K562 (cell line): ENCODE results near the gene ODAD3. TPM values are rescaled to one million over a fixed set of nuclear protein-coding genes. Genes with fewer than 3 reads are reported as not detected.

Experiments used
- ARID2 ChIP-seq: fragments of 450-650 bp; IDR thresholded peaks from 2 replicates; pipeline ENCODE4 v1.6.1; 2017; ENCODE audit warnings: antibody characterized with exemption, mild to moderate bottlenecking
- BCL6 ChIP-seq: fragments of 250-450 bp; sonication (Bioruptor Pico); IDR thresholded peaks from 2 replicates; pipeline ENCODE4 v1.4.0; 2020
- CAMTA2 ChIP-seq: fragments of 250-450 bp; sonication (Bioruptor Pico); conservative IDR thresholded peaks from 2 replicates; pipeline ENCODE4 v1.5.1; 2022
- CSDE1 ChIP-seq, 2 experiments: fragments of 450-650 bp; IDR thresholded peaks; 2 replicates each; pipeline ENCODE4 v1.6.1; 2016; ENCODE audit warnings: mild to moderate bottlenecking in 1 of 2
- ELF1 ChIP-seq: fragments of 200-800 bp; sonication (Bioruptor generic); IDR thresholded peaks from 2 replicates; pipeline ENCODE4 v1.6.1; 2016; ENCODE audit warnings: missing genetic modification characterization, missing compliant biosample characterization
- FOXA3 ChIP-seq, 2 experiments: fragments of 450-650 bp in 1 of 2; sonication (generic) in 1 of 2; formaldehyde crosslinking; IDR thresholded peaks in 1 of 2; conservative IDR thresholded peaks in 1 of 2; 2 replicates each; pipeline versions ENCODE4 v1.4.0 to v1.8.0; 2020 to 2022; ENCODE audit warnings: mild to moderate bottlenecking in 2 of 2, missing genetic modification reagents in 1 of 2
- GATA2 ChIP-seq: sonication (generic); formaldehyde crosslinking; IDR thresholded peaks from 2 replicates; pipeline ENCODE4 v1.4.0; 2020; ENCODE audit warnings: mild to moderate bottlenecking, missing genetic modification reagents
- GTF2A2 ChIP-seq: IDR thresholded peaks from 2 replicates; pipeline ENCODE4 v1.6.1; 2016; ENCODE audit warnings: mild to moderate bottlenecking, missing genetic modification characterization, missing compliant biosample characterization
- NEUROD1 ChIP-seq: fragments of 150-350 bp; IDR thresholded peaks from 2 replicates; pipeline ENCODE4 v1.6.1; 2014; ENCODE audit warnings: borderline replicate concordance, low read length, low read depth; ENCODE audit not compliant: partially characterized antibody
- NFIX ChIP-seq: fragments of 250-450 bp; sonication (Bioruptor Pico); IDR thresholded peaks from 2 replicates; pipeline ENCODE4 v1.4.0; 2020; ENCODE audit warnings: low read depth, mild to moderate bottlenecking, moderate library complexity
- SAFB2 ChIP-seq: fragments of 200-400 bp; formaldehyde crosslinking; IDR thresholded peaks from 2 replicates; pipeline ENCODE4 v1.6.1; 2018; ENCODE audit warnings: borderline replicate concordance, low read length, low read depth, moderate library complexity; ENCODE audit not compliant: severe bottlenecking
- SETDB1 ChIP-seq: IDR thresholded peaks from one replicate; pipeline ENCODE4 v1.6.1; 2012; ENCODE audit warnings: low read length, control low read depth, inconsistent platforms
- SMAD1 ChIP-seq: fragments of 150-350 bp; IDR thresholded peaks from 2 replicates; pipeline ENCODE4 v1.6.1; 2014; ENCODE audit warnings: low read length, low read depth; ENCODE audit not compliant: partially characterized antibody
- SRSF3 ChIP-seq: fragments of 200-400 bp; formaldehyde crosslinking; IDR thresholded peaks from 2 replicates; pipeline ENCODE4 v1.6.1; 2016; ENCODE audit warnings: mild to moderate bottlenecking, low read length, moderate library complexity; ENCODE audit not compliant: insufficient read depth
- TAF7 ChIP-seq: fragments of 450-650 bp; IDR thresholded peaks from 2 replicates; pipeline ENCODE4 v1.6.1; 2016; ENCODE audit warnings: missing genetic modification characterization, missing compliant biosample characterization
- XRCC3 ChIP-seq: fragments of 450-650 bp; IDR thresholded peaks from 2 replicates; pipeline ENCODE4 v1.6.1; 2017; ENCODE audit warnings: mild to moderate bottlenecking, moderate library complexity
- ZBED1 ChIP-seq: IDR thresholded peaks from 2 replicates; pipeline ENCODE4 v1.6.1; 2014
- ZNF445 ChIP-seq: fragments of 250-450 bp; sonication (Bioruptor Pico); IDR thresholded peaks from 2 replicates; pipeline ENCODE4 v1.4.0; 2020; ENCODE audit warnings: low read depth, mild to moderate bottlenecking, moderate library complexity
- polyA plus RNA-seq, 8 experiments: library from polyadenylated mRNA; depleted of rRNA in 4 of 8; stranded (reverse) in 5 of 8; unstranded in 3 of 8; fragments of >200 nt; fragmentation: Nextera tagmentation in 2 of 8; fragmentation: Illumina TruSeq in 1 of 8; extraction: Ambion mirVana in 2 of 8; extraction: Trizol in 1 of 8; gene quantifications; 2 replicates each; pipeline versions ENCODE4 v1.2.1 to v1.2.3, GENCODE V29; 2011 to 2014; ENCODE audit warnings: inconsistent platforms in 1 of 8, missing spikeins in 1 of 8
- total RNA-seq, 7 experiments: library from RNA; depleted of rRNA in 6 of 7; stranded (reverse); fragments of >200 nt in 6 of 7; fragmentation: Illumina TruSeq in 2 of 7; extraction: Trizol in 2 of 7; gene quantifications; 2 replicates each; pipeline versions ENCODE4 v1.2.1 to v1.2.3, GENCODE V29; 2011 to 2021; ENCODE audit warnings: low replicate concordance in 1 of 7
- TF ChIP-seq, protein P1 (sequence below), 2 experiments: fragments of 150-350 bp in 1 of 2; IDR thresholded peaks; 2 replicates each; pipeline ENCODE4 v1.6.1; 2012 to 2016; ENCODE audit warnings: low read depth in 2 of 2, low read length in 2 of 2, mild to moderate bottlenecking in 1 of 2, moderate library complexity in 1 of 2
- TF ChIP-seq, protein P2 (sequence below), 2 experiments: fragments of 450-650 bp in 1 of 2; IDR thresholded peaks; 2 replicates each; pipeline ENCODE4 v1.6.1; 2011 to 2017; ENCODE audit warnings: low read depth in 2 of 2, antibody characterized with exemption in 1 of 2, borderline replicate concordance in 1 of 2, low read length in 1 of 2, mild to moderate bottlenecking in 1 of 2, mixed read lengths in 1 of 2; ENCODE audit not compliant: control insufficient read depth in 1 of 2
- TF ChIP-seq, protein P3 (sequence below): fragments of 450-650 bp; IDR thresholded peaks from 2 replicates; pipeline ENCODE4 v1.6.1; 2014; ENCODE audit warnings: low read depth, mild to moderate bottlenecking, moderate library complexity, borderline replicate concordance

ODAD3 gene
- total and polyA plus RNA-seq, 9 of the 15 experiments (the other 6 are each of a cell fraction or from before 2014, with no cell fraction given) = 0.07 to 0.72 (median 0.14) TPM; not detected in 2

DNA sequence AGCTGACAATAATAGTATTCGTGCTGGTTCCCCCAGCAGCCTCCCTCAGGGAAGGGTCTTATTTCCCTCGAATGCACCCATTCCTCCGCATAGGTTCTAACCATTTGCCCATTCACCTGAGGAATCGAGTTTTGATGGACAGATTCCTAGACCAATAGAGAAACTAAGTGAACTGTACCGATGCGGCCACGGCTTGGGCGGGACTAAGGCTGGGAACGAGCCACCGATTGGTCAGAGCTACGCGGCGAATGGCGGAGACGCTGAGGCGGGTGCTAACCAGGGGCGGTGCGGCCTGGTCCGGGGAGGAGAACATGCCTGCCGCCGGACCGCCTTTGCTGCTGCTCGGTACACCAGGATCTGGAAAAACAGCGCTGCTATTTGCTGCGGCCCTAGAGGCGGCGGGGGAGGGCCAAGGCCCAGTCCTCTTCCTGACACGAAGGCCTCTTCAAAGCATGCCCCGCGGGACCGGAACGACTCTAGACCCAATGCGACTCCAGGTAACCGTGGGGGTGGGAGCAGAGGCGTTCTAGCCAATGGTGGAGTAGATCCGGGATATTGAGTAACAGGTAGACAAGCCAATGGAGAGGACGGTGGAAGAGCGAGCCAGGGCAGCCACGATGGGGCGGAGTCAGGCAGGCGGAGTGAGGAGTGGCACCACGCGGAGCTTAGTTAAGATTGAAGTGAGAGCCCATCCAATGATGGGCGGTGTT lies 60.3 kb downstream of the ODAD3 start, which contains the start of gene SWSAP1 (continued):
- TF ChIP-seq, protein P1, sequence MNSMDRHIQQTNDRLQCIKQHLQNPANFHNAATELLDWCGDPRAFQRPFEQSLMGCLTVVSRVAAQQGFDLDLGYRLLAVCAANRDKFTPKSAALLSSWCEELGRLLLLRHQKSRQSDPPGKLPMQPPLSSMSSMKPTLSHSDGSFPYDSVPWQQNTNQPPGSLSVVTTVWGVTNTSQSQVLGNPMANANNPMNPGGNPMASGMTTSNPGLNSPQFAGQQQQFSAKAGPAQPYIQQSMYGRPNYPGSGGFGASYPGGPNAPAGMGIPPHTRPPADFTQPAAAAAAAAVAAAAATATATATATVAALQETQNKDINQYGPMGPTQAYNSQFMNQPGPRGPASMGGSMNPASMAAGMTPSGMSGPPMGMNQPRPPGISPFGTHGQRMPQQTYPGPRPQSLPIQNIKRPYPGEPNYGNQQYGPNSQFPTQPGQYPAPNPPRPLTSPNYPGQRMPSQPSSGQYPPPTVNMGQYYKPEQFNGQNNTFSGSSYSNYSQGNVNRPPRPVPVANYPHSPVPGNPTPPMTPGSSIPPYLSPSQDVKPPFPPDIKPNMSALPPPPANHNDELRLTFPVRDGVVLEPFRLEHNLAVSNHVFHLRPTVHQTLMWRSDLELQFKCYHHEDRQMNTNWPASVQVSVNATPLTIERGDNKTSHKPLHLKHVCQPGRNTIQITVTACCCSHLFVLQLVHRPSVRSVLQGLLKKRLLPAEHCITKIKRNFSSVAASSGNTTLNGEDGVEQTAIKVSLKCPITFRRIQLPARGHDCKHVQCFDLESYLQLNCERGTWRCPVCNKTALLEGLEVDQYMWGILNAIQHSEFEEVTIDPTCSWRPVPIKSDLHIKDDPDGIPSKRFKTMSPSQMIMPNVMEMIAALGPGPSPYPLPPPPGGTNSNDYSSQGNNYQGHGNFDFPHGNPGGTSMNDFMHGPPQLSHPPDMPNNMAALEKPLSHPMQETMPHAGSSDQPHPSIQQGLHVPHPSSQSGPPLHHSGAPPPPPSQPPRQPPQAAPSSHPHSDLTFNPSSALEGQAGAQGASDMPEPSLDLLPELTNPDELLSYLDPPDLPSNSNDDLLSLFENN (IDR thresholded peaks at IDR 0.05; ENCODE audit: low read depth in 2 of 2, low read length in 2 of 2) = peak in 1 of 2 experiments; percentile 20; a peak in 1 of 4 replicates
- TF ChIP-seq XRCC3 = no peak
- no peak for TF ChIP-seq CAMTA2
- TF ChIP-seq, protein P2, sequence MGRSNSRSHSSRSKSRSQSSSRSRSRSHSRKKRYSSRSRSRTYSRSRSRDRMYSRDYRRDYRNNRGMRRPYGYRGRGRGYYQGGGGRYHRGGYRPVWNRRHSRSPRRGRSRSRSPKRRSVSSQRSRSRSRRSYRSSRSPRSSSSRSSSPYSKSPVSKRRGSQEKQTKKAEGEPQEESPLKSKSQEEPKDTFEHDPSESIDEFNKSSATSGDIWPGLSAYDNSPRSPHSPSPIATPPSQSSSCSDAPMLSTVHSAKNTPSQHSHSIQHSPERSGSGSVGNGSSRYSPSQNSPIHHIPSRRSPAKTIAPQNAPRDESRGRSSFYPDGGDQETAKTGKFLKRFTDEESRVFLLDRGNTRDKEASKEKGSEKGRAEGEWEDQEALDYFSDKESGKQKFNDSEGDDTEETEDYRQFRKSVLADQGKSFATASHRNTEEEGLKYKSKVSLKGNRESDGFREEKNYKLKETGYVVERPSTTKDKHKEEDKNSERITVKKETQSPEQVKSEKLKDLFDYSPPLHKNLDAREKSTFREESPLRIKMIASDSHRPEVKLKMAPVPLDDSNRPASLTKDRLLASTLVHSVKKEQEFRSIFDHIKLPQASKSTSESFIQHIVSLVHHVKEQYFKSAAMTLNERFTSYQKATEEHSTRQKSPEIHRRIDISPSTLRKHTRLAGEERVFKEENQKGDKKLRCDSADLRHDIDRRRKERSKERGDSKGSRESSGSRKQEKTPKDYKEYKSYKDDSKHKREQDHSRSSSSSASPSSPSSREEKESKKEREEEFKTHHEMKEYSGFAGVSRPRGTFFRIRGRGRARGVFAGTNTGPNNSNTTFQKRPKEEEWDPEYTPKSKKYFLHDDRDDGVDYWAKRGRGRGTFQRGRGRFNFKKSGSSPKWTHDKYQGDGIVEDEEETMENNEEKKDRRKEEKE (IDR thresholded peaks at IDR 0.05; ENCODE audit: borderline replicate concordance in 1 of 2, control insufficient read depth in 1 of 2, low read depth in 2 of 2, low read length in 1 of 2) = no peak
- TF ChIP-seq ZNF445 (CRISPR knock-in tag) = no peak
- TF ChIP-seq GTF2A2 (tag) = no peak
- TF ChIP-seq ELF1 = peak; percentile 64; the same call in 1 of the 2 replicates
- TF ChIP-seq FOXA3 (CRISPR knock-in tag; conservative IDR thresholded peaks at IDR 0.05 in 1 of 2, IDR thresholded peaks at IDR 0.05 in 1 of 2) = peak in 1 of 2 experiments; percentile 54; a peak in 1 of 4 replicates
- peak; percentile 14 for TF ChIP-seq SMAD1
- no peak for TF ChIP-seq GATA2 (CRISPR knock-in tag)
- TF ChIP-seq SETDB1 = no peak
- TF ChIP-seq BCL6 (CRISPR knock-in tag) = no peak
- TF ChIP-seq NEUROD1 = peak; percentile 42
- no peak for TF ChIP-seq ZBED1
- TF ChIP-seq NFIX (CRISPR knock-in tag) = no peak
- no peak for TF ChIP-seq SAFB2
- TF ChIP-seq, protein P3, sequence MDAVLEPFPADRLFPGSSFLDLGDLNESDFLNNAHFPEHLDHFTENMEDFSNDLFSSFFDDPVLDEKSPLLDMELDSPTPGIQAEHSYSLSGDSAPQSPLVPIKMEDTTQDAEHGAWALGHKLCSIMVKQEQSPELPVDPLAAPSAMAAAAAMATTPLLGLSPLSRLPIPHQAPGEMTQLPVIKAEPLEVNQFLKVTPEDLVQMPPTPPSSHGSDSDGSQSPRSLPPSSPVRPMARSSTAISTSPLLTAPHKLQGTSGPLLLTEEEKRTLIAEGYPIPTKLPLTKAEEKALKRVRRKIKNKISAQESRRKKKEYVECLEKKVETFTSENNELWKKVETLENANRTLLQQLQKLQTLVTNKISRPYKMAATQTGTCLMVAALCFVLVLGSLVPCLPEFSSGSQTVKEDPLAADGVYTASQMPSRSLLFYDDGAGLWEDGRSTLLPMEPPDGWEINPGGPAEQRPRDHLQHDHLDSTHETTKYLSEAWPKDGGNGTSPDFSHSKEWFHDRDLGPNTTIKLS = peak; percentile 71; the same call in 1 of the 2 replicates
- no peak for TF ChIP-seq CSDE1 (IDR thresholded peaks at IDR 0.05)
- no peak for TF ChIP-seq ARID2
- TF ChIP-seq TAF7 = peak; percentile 81
- TF ChIP-seq SRSF3 = no peak
